Ovary (tissue), 9 donors: ENCODE measurements around the gene ST3GAL4. TPM values are rescaled to one million over a fixed set of nuclear protein-coding genes. Genes with fewer than 3 reads are reported as not detected.

ENCODE experiments used
- DNase-seq, 5 donors: peaks; one replicate each; pipeline ENCODE4 v3.0.0-alpha.2; 2019 to 2020
- H3K27ac ChIP-seq, 2 donors: fragments of 200-600 bp; one replicate each; pipeline versions ENCODE4 v1.5.1 to v1.8.0; 2019 to 2022
- H3K27me3 ChIP-seq: fragments of 200-600 bp; one replicate; pipeline ENCODE4 v1.8.0; 2022
- H3K36me3 ChIP-seq: fragments of 200-600 bp; sonication (generic); one replicate; pipeline ENCODE4 v1.5.1; 2019
- H3K4me1 ChIP-seq: one replicate; pipeline ENCODE4 v1.8.1; 2013; ENCODE audit warnings: mild to moderate bottlenecking, moderate library complexity; ENCODE audit not compliant: insufficient read depth
- H3K4me3 ChIP-seq: fragments of 200-600 bp; sonication (generic); one replicate; pipeline ENCODE4 v1.5.1; 2017
- H3K9me3 ChIP-seq, 2 donors: fragments of 200-600 bp in 1 of 2; sonication (generic) in 1 of 2; one replicate each; pipeline versions ENCODE4 v1.5.1 to v1.8.1; 2013 to 2019; ENCODE audit warnings: mild to moderate bottlenecking in 1 of 2, moderate library complexity in 1 of 2
- CTCF ChIP-seq, 3 donors: fragments of 450-650 bp in 2 of 3; fragments of 200-600 bp in 1 of 3; IDR thresholded peaks; one replicate each; pipeline versions ENCODE4 v1.5.1 to v1.8.0; 2016 to 2022; ENCODE audit warnings: antibody characterized with exemption in 3 of 3, mild to moderate bottlenecking in 1 of 3
- EP300 ChIP-seq: sonication (generic); formaldehyde crosslinking; IDR thresholded peaks from one replicate; pipeline ENCODE4 v1.6.1; 2017; ENCODE audit warnings: antibody characterized with exemption
- POLR2A ChIP-seq: fragments of 450-650 bp; IDR thresholded peaks from one replicate; pipeline ENCODE4 v1.6.1; 2017; ENCODE audit warnings: antibody characterized with exemption, mild to moderate bottlenecking, moderate library complexity
- WGBS, 3 donors: extraction: QIAGEN DNeasy Blood & Tissue Kit in 1 of 3; methylation state at CpG; one replicate each; pipeline versions ENCODE4 v1.1.5 to v1.1.7; 2013 to 2017; 5-methylcytosine and 5-hydroxymethylcytosine counted together
- intact Hi-C, 4 donors: fragments of 100-400 bp; cut with DNase I; formaldehyde crosslinking; loops; one replicate each; pipeline versions ENCODE4 v1.11.0 to v1.15.1; 2022 to 2023
- polyA plus RNA-seq, 2 donors: library from polyadenylated mRNA; stranded (reverse); fragments of 200-250 nt in 1 of 2; fragments of 350-450 nt in 1 of 2; fragmentation: Illumina TruSeq in 1 of 2; extraction: RNeasy Lipid Tissue Mini Kit (QIAGEN cat#74804) in 1 of 2; gene quantifications; one replicate each; pipeline ENCODE4 v1.2.3, GENCODE V29; 2013 to 2014
- total RNA-seq, 7 donors: library from RNA; depleted of rRNA in 2 of 7; stranded (reverse); fragments of >200 nt in 2 of 7; fragmentation: NEBNext Ultra II Directional in 3 of 7; extraction: Animal tissue kit (Norgen Biotek cat#: 25700) in 3 of 7; gene quantifications; one replicate each; pipeline versions ENCODE4 v1.1.0 to v1.2.4, GENCODE V29; 2016 to 2023
- donor health status: DM: no; HTN: no; CAD: no; lungs with moderate emphysema.
- donor health status: DM: no; HTN: no; CAD: no.
- donor health status: Bipolar disorder and iron deficiency.
- donor health status: DM: yes; HTN: yes; CAD: no.
- donor health status: DM: no; HTN: no; CAD: no.
- donor health status: DM: yes; HTN: yes; CAD: no.

Gene ST3GAL4
- total and polyA plus RNA-seq, 9 donors = 75.8 to 300 (median 120) TPM

- DNase-seq = no peak
- Histone ChIP-seq H3K36me3 (no peaks in the 10 kb centered on the region), H3K27ac (no peak overlapping the region), H3K27me3 (no peaks in the 10 kb centered on the region), H3K4me1 (peaks cover 3% of the 10 kb centered on the region), H3K4me3 (no peak overlapping the region), H3K9me3 (no peaks in the 10 kb centered on the region)
- WGBS, 3 donors = 92 to 93% (median 93%) methylated on average over 15 of the region's 15 CpGs
- intact Hi-C loops = loop anchor here in 1 of 4 donors (10.0 kb wide), 1 partner anchor 879 kb away; no protein-coding TSS in a partner anchor
- TF ChIP-seq EP300 (no peak), CTCF (IDR thresholded peaks at IDR 0.05) (no peak), POLR2A (no peak)
Measured at GRCh38 chr11:126456089-126456488, 100.6 kb downstream of the ST3GAL4 start.

GRCh38 chr11:126456783-126457542 is 101.5 kb downstream of the ST3GAL4 start:
- TF ChIP-seq CTCF (IDR thresholded peaks at IDR 0.05) = no peak
- no peak for TF ChIP-seq POLR2A
- no peaks in the 10 kb centered on the region for H3K27me3 ChIP-seq
- no peak overlapping the region for H3K4me3 ChIP-seq
- no peak for DNase-seq
- no peaks in the 10 kb centered on the region for H3K36me3 ChIP-seq
- H3K27ac ChIP-seq = no peak overlapping the region
- H3K4me1 ChIP-seq = peaks cover 3% of the 10 kb centered on the region
- 89 to 93% (median 90%) methylated on average over 20 of the region's 20 CpGs for WGBS, 3 donors
- no peaks in the 10 kb centered on the region for H3K9me3 ChIP-seq
- intact Hi-C loops = loop anchor here in 1 of 4 donors (10.0 kb wide), 1 partner anchor 878 kb away; no protein-coding TSS in a partner anchor

- 82 to 88% (median 88%) methylated on average over 7 to 8 of the region's 8 CpGs for WGBS, 3 donors
- Histone ChIP-seq H3K4me3 (no peak overlapping the region), H3K36me3 (no peaks in the 10 kb centered on the region), H3K9me3 (no peaks in the 10 kb centered on the region), H3K27me3 (no peaks in the 10 kb centered on the region), H3K27ac (no peak overlapping the region), H3K4me1 (no peaks in the 10 kb centered on the region)
- DNase-seq = no peak
- intact Hi-C loops = loop anchor here in 1 of 4 donors (10.0 kb wide), 1 partner anchor 877 kb away; no protein-coding TSS in a partner anchor
- TF ChIP-seq POLR2A = no peak
- no peak for TF ChIP-seq CTCF (IDR thresholded peaks at IDR 0.05)
- no peak for TF ChIP-seq EP300
Measured at GRCh38 chr11:126457817-126458216, 102.3 kb downstream of the ST3GAL4 start.

- Histone ChIP-seq H3K27me3 (no peaks in the 10 kb centered on the region), H3K36me3 (no peaks in the 10 kb centered on the region), H3K4me1 (no peaks in the 10 kb centered on the region), H3K9me3 (no peaks in the 10 kb centered on the region), H3K4me3 (no peak overlapping the region), H3K27ac (no peak overlapping the region)
- intact Hi-C loops = loop anchor here in 1 of 4 donors (10.0 kb wide), 1 partner anchor 875 kb away; no protein-coding TSS in a partner anchor
- TF ChIP-seq CTCF (IDR thresholded peaks at IDR 0.05) (no peak), POLR2A (no peak), EP300 (no peak)
- DNase-seq = no peak
- WGBS, 3 donors = 24 to 43% (median 36%) methylated on average over 10 of the region's 10 CpGs
Measured at GRCh38 chr11:126459691-126460281, 104.3 kb downstream of the ST3GAL4 start.
